GM12891 (cell line): ENCODE measurements around the gene DND1. TPM values are rescaled to one million over a fixed set of nuclear protein-coding genes. Genes with fewer than 3 reads are reported as not detected.
"Not testable (repeated sequence)": the region's sequence is repeated elsewhere in the genome, so short reads cannot be mapped to it uniquely, and the experiment has no call there.

ENCODE experiments used
- DNase-seq: peaks from one replicate; pipeline ENCODE4 v3.0.0; 2011; ENCODE audit warnings: low spot score; ENCODE audit not compliant: insufficient read length
- FAIRE-seq: peaks from 2 replicates; lab custom pipeline; 2011; peaks lifted over from hg19 to GRCh38; lab: Jason Lieb, UNC
- PAX5 ChIP-seq: IDR thresholded peaks from 2 replicates; pipeline ENCODE4 v1.6.1; 2011; ENCODE audit warnings: low read length, moderate library complexity, mild to moderate bottlenecking; ENCODE audit not compliant: insufficient read depth, severe bottlenecking
- POLR2A ChIP-seq: IDR thresholded peaks from 2 replicates; pipeline ENCODE4 v1.6.1; 2011; ENCODE audit warnings: low read depth, low read length, control low read depth
- POLR2AphosphoS5 ChIP-seq: IDR thresholded peaks from 2 replicates; pipeline ENCODE4 v1.6.1; 2011; ENCODE audit warnings: low read depth, low read length, control low read depth
- POU2F2 ChIP-seq: IDR thresholded peaks from 2 replicates; pipeline ENCODE4 v1.6.1; 2011; ENCODE audit warnings: low read depth, mild to moderate bottlenecking, control low read depth, low read length, moderate library complexity
- SPI1 ChIP-seq: IDR thresholded peaks from 2 replicates; pipeline ENCODE4 v1.6.1; 2011; ENCODE audit warnings: low read depth, low read length, control low read depth
- TAF1 ChIP-seq: IDR thresholded peaks from 2 replicates; pipeline ENCODE4 v1.6.1; 2011; ENCODE audit warnings: low read depth, low read length, control low read depth
- polyA plus RNA-seq: library from polyadenylated mRNA; unstranded; fragments of >200 nt; gene quantifications from one replicate; pipeline ENCODE4 v1.2.1, GENCODE V29; 2012; ENCODE audit warnings: low read depth, missing spikeins, inconsistent platforms; ENCODE audit not compliant: missing spikeins

The DND1 gene
- 0.17 TPM for polyA plus RNA-seq

- DNase-seq (no peak), FAIRE-seq (no peak)
- TF ChIP-seq POLR2A = peak; percentile 36
- peak; percentile 58 for TF ChIP-seq POLR2AphosphoS5
- TF ChIP-seq TAF1 = no peak
- no peak for TF ChIP-seq POU2F2
- TF ChIP-seq PAX5 = no peak
- no peak for TF ChIP-seq SPI1
Observed at GRCh38 chr5:140673187-140673976, at the start of gene DND1. Gene DND1 (minus strand): TSS chr5:140673576. CDS start chr5:140673542, 34 bp downstream.

- not testable (repeated sequence) for FAIRE-seq, DNase-seq
Observed at GRCh38 chr5:140721395-140721794, 48.0 kb upstream of the DND1 start.

- FAIRE-seq, DNase-seq: not testable (repeated sequence)
Observed at GRCh38 chr5:140720738-140721137, 47.4 kb upstream of the DND1 start.

- FAIRE-seq (no peak), DNase-seq (no peak)
- TF ChIP-seq SPI1 = no peak
- no peak for TF ChIP-seq PAX5
- TF ChIP-seq POLR2AphosphoS5 = no peak
- TF ChIP-seq TAF1 = no peak
- no peak for TF ChIP-seq POU2F2
- TF ChIP-seq POLR2A = no peak
Observed at GRCh38 chr5:140718266-140718592, 44.9 kb upstream of the DND1 start.

GRCh38 chr5:140716238-140716637 is 42.9 kb upstream of the DND1 start:
- FAIRE-seq, DNase-seq: not testable (repeated sequence)

- FAIRE-seq = no peak
- no peak for DNase-seq
- TF ChIP-seq SPI1 = no peak
- TF ChIP-seq PAX5 = no peak
- TF ChIP-seq POLR2A = no peak
- no peak for TF ChIP-seq TAF1
- no peak for TF ChIP-seq POU2F2
Observed at GRCh38 chr5:140713562-140714094, 40.3 kb upstream of the DND1 start.

- DNase-seq = no peak
- TF ChIP-seq PAX5 (no peak), POU2F2 (no peak), POLR2AphosphoS5 (no peak), POLR2A (no peak), SPI1 (no peak), TAF1 (no peak)
- no peak for FAIRE-seq
Observed at GRCh38 chr5:140711794-140712193, 38.4 kb upstream of the DND1 start.

- peak; percentile 95 for FAIRE-seq
Observed at GRCh38 chr5:140710899-140711552, 37.6 kb upstream of the DND1 start.

GRCh38 chr5:140708787-140709186 is 35.4 kb upstream of the DND1 start:
- DNase-seq, FAIRE-seq: not testable (repeated sequence)

More at GRCh38 chr5:140710899-140711552, 37.6 kb upstream of the DND1 start:
- TF ChIP-seq SPI1 = no peak
- TF ChIP-seq POLR2A = peak; percentile 75
- TF ChIP-seq PAX5 = peak; percentile 69
- TF ChIP-seq POU2F2 = peak; percentile 65
- TF ChIP-seq TAF1 = peak; percentile 48; the same call in 1 of the 2 replicates
- TF ChIP-seq POLR2AphosphoS5 = peak; percentile 54; the same call in 1 of the 2 replicates
- DNase-seq = peak; percentile 39

GRCh38 chr5:140707812-140708211 is 34.4 kb upstream of the DND1 start:
- FAIRE-seq (no peak), DNase-seq (no peak)
- TF ChIP-seq POLR2AphosphoS5 = 0 out of 2 replicates have a peak, but pooled peaks have one; percentile 34
- TF ChIP-seq POLR2A = no peak
- TF ChIP-seq TAF1 = no peak
